HEK293T (cell line): ENCODE data around the gene CDV3.

Source experiments
- BHLHE40 ChIP-seq: fragments of 450-650 bp; IDR thresholded peaks from 2 replicates; pipeline ENCODE4 v1.6.1; 2016; ENCODE audit warnings: mild to moderate bottlenecking, moderate library complexity, borderline replicate concordance
- ELF4 ChIP-seq: fragments of 450-650 bp; IDR thresholded peaks from 2 replicates; pipeline ENCODE4 v1.6.1; 2017; ENCODE audit warnings: antibody characterized with exemption
- FOXA1 ChIP-seq: fragments of 450-650 bp; IDR thresholded peaks from 2 replicates; pipeline ENCODE4 v1.6.1; 2016; ENCODE audit warnings: mild to moderate bottlenecking
- FOXM1 ChIP-seq: fragments of 450-650 bp; IDR thresholded peaks from 2 replicates; pipeline ENCODE4 v1.6.1; 2017; ENCODE audit warnings: mild to moderate bottlenecking, borderline replicate concordance
- L3MBTL2 ChIP-seq: fragments of 450-650 bp; conservative IDR thresholded peaks from 2 replicates; pipeline ENCODE4 v1.6.1; 2016; ENCODE audit warnings: mild to moderate bottlenecking
- SUZ12 ChIP-seq: fragments of 450-650 bp; IDR thresholded peaks from 2 replicates; pipeline ENCODE4 v1.6.1; 2016; ENCODE audit warnings: mild to moderate bottlenecking
- ZNF384 ChIP-seq: fragments of 450-650 bp; IDR thresholded peaks from 2 replicates; pipeline ENCODE4 v1.6.1; 2016

GRCh38 chr3:133572158-133573053 is 1.1 kb upstream of the CDV3 start:
- TF ChIP-seq FOXA1: no peak
- TF ChIP-seq L3MBTL2: no peak
- no peak for TF ChIP-seq FOXM1
- no peak for TF ChIP-seq ZNF384
- no peak for TF ChIP-seq ELF4
- TF ChIP-seq SUZ12: no peak
- TF ChIP-seq BHLHE40: no peak
